Fibroblast of skin of right quadriceps (primary cell): Measurements from ENCODE around the gene PTPRN.
A peak's percentile ranks its signal among the peaks of the same experiment; 100 is the strongest.
"Not testable (repeated sequence)": the region's sequence is repeated elsewhere in the genome, so short reads cannot be mapped to it uniquely, and the experiment has no call there.

Source experiments
- DNase-seq: peaks from one replicate; pipeline ENCODE4 v3.0.0-alpha.2; 2013

The PTPRN gene

GRCh38 chr2:219306047-219306446 lies 3.2 kb downstream of the PTPRN start:
- DNase-seq = no peak

GRCh38 chr2:219304223-219304622 lies 5.0 kb downstream of the PTPRN start:
- no peak for DNase-seq

DNA sequence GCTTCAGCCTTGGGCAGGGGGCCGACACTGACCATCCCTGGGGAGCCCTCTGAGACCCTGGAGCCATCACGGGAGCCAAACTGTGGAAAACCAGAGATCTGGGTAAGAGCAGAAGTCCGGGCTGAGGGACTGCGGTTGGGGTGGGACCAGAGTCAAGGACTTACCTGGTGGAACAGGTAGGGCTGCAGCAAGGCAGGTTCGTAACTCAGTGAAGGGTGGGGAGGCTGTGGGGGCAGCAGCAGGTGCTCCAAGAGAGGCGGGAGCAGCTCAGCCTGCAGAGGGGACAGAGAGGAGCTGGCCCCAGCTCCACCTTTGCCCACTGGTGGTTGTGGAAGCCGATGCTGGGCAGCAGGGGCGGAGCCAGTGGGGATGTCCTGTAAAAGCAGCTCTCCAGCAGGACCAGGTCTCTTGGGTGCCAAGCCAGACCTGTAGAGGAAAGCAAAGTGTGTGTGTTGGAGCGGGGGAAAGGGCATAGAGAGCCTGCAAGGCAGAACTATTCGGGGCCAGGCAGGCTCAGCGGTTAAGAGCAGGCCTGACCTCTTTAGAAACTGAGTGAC lies 6.7 kb downstream of the PTPRN start:
- DNase-seq = no peak

DNA sequence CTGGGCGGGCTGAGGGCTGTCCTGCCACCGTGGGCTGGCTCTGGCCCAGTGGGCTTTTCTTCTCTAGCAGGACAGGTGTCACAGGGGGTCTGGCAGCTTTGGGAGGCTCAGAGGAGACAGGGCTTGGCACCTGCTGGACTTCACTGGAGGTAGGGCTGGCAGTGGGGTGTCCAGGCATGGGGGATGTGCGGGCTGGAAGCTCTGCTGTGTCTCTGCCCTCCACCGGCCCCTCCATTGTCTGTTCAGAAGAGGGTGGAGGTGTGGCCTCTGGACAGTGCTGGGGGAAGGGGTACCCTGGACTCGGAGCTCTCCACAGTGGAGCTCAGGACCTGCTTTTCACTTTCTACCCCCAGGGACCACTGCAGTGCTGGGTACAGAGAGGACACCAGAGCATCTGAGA lies 9.2 kb downstream of the PTPRN start:
- DNase-seq = no peak

- DNase-seq = no peak
These were observed 9.8 kb downstream of the PTPRN start for GRCh38 chr2:219299372-219299760.

- peak; percentile 67 for DNase-seq
These were observed 10.3 kb downstream of the PTPRN start for GRCh38 chr2:219298759-219299371.

DNA sequence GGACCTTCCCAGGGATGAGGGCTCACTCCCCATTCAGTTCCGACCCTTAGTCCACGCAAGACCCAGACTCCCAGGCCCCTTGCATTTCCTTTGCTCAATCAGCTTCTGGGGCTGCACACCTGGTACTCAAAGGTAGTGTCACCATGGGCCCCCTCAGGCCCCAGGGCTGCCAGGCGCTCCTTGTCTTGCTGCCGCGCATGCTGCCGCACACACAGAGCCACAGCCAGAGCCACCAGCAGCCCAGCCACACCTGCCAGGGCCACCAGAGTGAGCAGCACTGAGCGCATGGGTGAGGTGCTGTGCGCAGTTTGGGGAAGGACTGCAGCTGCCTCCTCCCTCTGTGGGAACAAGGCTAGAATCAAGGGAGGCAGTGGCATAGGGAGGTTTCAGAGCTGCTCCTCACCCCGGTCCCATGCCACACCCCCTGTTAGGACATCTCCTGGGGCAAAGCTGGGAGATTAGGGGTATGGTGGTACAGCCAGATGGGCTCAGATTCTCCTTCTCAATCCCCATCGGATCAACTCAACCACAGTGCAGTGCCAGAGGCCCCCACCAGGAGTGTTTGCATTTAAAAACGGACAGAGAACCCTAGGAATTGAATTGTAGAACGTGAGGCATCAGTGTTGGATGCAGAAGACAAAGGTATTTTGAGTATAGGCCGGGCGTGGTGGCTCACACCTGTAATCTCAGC lies 11.3 kb downstream of the PTPRN start:
- no peak for DNase-seq

DNA sequence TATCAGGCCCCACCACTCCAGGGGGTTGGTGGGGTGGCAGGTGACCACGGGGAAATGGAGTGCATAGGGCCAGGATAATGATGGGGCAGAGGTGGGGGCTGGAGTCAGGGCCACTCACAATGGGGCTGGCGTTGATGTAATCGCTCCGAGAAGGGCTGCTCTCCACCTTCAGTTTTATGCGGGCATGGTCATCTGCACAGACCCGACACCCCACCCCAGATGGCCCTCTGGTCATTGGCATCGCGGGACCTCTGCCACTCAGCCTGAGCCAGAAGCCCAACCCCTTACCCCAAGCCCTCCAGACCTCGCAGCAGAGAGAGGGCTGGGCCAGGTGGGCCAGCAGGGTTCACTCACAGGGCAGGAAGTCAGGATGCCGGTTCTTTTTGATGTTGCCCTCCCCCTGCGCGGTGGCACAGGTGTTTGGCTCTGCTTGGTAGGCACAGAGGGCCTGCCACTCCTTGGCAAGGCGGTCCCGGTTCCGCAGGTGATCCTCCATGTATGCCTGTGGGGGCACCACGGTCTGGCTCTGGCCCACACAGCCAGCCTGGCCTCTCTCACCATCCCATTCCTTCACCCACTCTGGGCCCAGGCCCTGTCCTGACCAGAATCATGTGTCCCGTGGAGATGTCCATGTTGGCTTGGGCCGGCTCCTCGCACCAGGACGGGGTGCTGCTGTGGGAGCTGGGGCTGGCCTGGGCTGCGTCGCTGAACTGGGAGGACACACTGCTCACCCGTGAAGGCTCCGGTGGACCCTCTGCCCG lies 12.4 kb downstream of the PTPRN start:
- DNase-seq = no peak

DNA sequence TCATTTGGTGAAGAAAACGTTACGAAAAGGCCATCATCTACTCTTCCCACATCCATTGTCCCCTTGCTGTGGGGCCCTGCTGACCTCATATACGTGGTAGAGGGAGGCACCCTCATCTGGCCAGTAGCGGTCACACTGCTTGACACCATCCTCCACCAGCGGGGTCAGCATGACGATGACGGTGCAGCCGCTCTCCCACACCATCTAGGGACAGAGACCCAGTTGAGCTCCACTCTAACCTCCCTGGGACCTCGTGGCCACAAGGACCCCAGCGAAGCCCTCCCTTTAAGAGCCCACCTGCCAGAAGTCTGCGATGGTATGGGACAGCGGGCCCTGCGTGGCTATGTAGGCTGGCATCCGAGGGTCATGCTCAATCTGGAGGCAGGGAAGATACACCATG lies 13.1 kb downstream of the PTPRN start:
- DNase-seq = no peak

GRCh38 chr2:219294356-219295351 lies 14.5 kb downstream of the PTPRN start:
- DNase-seq = peak; percentile 70

DNA sequence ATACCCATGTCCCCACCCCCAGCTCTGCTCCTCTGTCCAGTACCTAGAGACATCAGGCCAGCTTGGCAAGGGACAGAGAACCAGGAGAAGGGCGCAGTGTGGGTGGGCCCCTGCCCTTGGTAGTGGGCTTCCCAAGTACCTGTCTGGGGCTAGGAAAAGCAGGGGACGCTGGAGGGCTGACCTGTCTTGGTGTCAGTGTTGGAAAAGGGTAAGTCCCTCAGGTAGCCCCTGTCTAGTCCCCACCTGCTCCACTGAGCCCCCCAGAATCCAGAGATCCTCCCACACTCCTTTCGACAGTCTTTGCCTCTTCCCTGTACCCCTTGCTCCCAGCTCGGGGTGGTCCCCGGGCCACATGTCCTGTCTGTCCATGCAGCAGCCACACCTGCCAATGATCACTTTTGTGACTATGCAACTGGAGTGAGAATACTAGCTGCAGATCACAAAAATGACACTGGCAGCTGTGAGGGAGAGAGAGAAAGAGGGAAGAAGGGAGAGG lies 15.4 kb downstream of the PTPRN start:
- DNase-seq = no peak

GRCh38 chr2:219292616-219293015 lies 16.6 kb downstream of the PTPRN start:
- DNase-seq = no peak

- no peak for DNase-seq
These were observed 17.2 kb downstream of the PTPRN start for GRCh38 chr2:219291910-219292490.

DNA sequence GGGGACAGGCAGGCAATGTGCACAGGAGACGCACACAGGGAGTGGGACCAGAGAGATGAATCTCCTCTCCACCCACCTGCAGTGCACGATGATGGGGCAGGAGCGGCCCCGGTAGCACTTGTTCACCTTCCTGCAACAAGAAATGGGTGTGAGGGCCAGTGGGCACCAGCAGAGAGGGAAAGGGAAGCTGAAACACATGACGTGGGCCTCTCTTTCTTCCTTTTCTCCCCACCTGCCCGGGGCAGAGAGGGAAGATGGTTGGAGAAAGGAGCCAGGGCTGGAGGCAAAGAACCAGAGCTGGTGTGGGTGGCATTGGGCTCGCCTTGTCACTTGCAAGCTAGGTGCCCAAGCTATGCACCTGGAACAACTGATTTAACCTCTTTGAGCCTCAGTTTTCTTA lies 17.8 kb downstream of the PTPRN start:
- no peak for DNase-seq

- no peak for DNase-seq
These were observed 18.6 kb downstream of the PTPRN start for GRCh38 chr2:219290381-219291171.

DNA sequence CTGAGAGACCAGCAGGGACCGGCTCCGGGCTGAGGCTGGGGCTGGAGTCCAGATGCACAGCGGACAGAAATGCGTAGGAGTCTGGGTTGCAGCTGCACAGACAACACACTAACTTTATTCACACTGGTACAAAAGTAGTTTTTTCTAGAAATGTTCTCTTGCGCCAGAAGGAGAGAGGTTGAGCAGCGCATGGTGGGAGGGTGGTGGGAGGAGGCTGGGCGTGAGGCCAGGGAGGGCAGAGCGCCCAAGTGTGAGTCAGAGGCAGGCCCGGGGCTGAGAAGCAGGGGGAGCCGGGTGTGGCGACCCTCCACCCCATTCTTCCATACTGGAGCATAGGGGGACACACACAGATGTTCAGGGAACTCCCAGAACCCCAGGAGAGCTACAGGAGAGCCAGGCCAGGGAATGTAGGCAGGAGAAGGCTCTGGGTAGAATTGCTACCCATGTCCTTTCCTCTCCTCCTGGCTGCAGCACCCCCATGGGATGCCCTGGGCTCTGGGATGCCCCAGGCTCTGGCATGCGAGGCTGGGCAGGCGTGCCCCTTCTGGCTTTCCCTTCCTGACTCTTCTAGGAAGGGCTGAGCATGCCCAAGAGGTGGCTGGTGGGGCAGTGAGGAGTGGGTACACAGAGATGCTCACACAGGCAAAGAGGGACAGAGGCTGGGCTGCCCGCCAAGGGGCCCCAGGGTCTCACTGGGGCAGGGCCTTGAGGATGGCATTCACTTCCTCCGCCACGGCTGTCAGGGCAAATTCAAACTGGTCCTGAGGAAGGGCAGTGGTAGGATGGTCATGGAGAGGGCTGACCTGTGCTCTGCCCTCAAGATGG lies 19.5 kb downstream of the PTPRN start:
- peak; percentile 85 for DNase-seq

- no peak for DNase-seq
These were observed 20.0 kb downstream of the PTPRN start for GRCh38 chr2:219289195-219289536.

GRCh38 chr2:219287580-219288265 lies 21.5 kb downstream of the PTPRN start:
- DNase-seq = no peak

DNA sequence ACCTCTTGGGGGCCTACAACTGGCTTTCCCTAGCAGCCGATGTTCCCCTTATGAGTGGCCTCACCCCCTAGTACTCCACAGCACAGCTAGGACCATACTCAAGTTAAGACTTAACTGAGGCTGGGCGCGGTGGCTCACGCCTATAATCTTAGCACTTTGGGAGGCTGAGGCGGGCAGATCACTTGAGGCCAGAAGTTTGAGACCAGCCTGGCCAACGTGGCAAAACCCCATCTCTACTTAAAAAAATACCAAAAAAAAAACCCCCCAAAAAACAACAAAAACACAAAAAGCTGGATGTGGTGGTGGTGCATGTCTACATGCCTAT lies 22.1 kb downstream of the PTPRN start:
- not testable (repeated sequence) for DNase-seq
